LNCaP clone FGC (cell line): ENCODE data around the gene TOPBP1.

Experiments
- DNase-seq: peaks from one replicate; pipeline ENCODE4 v3.0.0-alpha.2; 2011; ENCODE audit warnings: low read depth
- H3K4me3 ChIP-seq: 2 replicates; pipeline ENCODE4 v1.5.1; 2011; ENCODE audit warnings: mild to moderate bottlenecking, low read depth, low read length, control low read depth
- CTCF ChIP-seq: IDR thresholded peaks from 2 replicates; pipeline ENCODE4 v1.5.1; 2012; ENCODE audit warnings: mild to moderate bottlenecking; ENCODE audit not compliant: control insufficient read depth, insufficient read depth; ENCODE audit errors: extremely low read depth

The TOPBP1 gene

GRCh38 chr3:133607816-133608215 lies 53.9 kb downstream of the TOPBP1 start:
- no peak for TF ChIP-seq CTCF
- no peak for DNase-seq
- H3K4me3 ChIP-seq = no peak overlapping the region

GRCh38 chr3:133606902-133607301 lies 54.8 kb downstream of the TOPBP1 start:
- DNase-seq = no peak
- TF ChIP-seq CTCF = no peak
- no peak overlapping the region for H3K4me3 ChIP-seq

GRCh38 chr3:133606342-133606741 lies 55.4 kb downstream of the TOPBP1 start:
- TF ChIP-seq CTCF = no peak
- DNase-seq = no peak
- no peak overlapping the region for H3K4me3 ChIP-seq

- TF ChIP-seq CTCF = no peak
- DNase-seq = peak; percentile 73
- 0 out of 2 replicates have a peak overlapping the region, but pooled peaks have one; percentile 1 for H3K4me3 ChIP-seq
Observed at GRCh38 chr3:133600572-133601081, 61.1 kb downstream of the TOPBP1 start.

GRCh38 chr3:133599280-133599679 lies 62.5 kb downstream of the TOPBP1 start:
- no peak overlapping the region for H3K4me3 ChIP-seq
- TF ChIP-seq CTCF = no peak
- no peak for DNase-seq

- no peak for DNase-seq
- no peak overlapping the region for H3K4me3 ChIP-seq
- TF ChIP-seq CTCF = no peak
Observed at GRCh38 chr3:133598405-133598804, 63.3 kb downstream of the TOPBP1 start.

- no peak for DNase-seq
- H3K4me3 ChIP-seq = no peak overlapping the region
- no peak for TF ChIP-seq CTCF
Observed at GRCh38 chr3:133595341-133595740, 66.4 kb downstream of the TOPBP1 start.
